Hematopoietic multipotent progenitor cell treated with erythropoietin and hydrocortisone succinate and interleukin-3 and kit ligand, for 4 days (in vitro differentiated cells): Measurements from ENCODE around the gene PLXND1.
"Not testable (repeated sequence)": the region's sequence is repeated elsewhere in the genome, so short reads cannot be mapped to it uniquely, and the experiment has no call there.

Experiments
- DNase-seq: peaks from one replicate; pipeline ENCODE4 v3.0.0-alpha.2; 2015

Gene PLXND1

DNA sequence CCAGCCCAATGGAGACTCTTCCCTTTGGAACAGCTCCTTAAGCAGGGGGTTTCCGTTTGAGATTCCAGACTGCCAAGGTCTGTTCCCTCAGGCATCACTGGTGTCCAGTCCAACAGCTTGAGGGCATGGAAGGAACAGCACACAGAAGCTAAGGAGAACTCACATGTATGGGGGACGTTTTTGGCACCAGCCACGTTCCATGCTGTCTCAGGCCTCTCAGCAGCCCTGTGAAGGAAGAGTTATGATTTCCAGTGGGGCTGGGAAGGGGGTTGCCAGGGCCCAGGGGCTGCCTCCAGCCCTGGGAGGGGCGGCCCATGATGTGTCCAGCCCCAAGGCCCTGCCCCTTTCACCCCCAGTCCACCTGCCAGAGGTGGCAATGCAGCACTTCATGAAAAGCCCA lies 85.5 kb downstream of the PLXND1 start:
- DNase-seq: no peak

GRCh38 chr3:129519896-129520715 lies 86.4 kb downstream of the PLXND1 start:
- no peak for DNase-seq

DNA sequence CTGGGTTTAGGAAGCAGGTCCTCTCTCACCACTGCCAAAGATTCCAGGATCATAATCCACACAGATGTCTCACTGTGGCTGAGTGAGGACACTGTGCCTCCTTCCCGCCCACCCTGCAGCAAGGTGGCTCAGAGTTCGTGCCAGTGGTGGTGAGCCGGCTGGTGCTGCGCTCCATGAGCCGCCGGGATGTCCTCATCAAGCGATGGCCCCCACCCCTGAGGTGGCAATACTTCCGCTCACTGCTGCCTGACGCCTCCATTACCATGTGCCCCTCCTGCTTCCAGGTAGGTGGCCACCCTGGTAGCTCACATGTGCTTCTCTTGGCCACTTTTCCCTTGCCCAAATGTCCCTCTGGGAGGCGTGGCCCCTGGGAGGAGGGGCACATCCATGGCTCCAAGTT lies 87.0 kb downstream of the PLXND1 start:
- DNase-seq: no peak

- no peak for DNase-seq
Measured at GRCh38 chr3:129518581-129518980, 87.9 kb downstream of the PLXND1 start.

- no peak for DNase-seq
Measured at GRCh38 chr3:129518038-129518561, 88.4 kb downstream of the PLXND1 start.

- DNase-seq: no peak
Measured at GRCh38 chr3:129517516-129517915, 89.0 kb downstream of the PLXND1 start.

DNA sequence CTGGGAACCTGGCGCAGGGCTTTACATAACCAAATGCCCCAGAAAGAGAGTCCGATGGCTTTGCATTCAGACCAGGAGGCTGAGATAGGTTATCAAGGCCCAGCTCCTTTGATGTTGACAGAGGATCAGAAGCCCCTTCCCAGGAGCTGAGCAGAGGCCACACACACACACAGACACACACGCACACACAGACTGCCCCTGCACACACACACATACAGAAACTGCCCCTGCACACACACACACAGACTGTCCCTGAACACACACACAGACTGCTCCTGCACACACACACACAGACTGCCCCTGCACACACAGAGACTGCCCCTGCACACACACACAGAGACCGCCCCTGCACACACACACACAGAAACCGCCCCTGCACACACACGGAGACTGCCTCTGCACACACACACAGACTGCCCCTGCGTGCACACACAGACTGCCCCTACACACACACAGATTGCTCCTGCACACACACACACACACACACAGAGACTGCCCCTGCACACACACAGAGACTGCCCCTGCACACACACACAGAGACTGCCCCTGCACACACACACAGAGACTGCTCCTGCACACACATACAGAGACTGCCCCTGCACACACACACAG lies 90.5 kb downstream of the PLXND1 start:
- DNase-seq: not testable (repeated sequence)

GRCh38 chr3:129515108-129515820 lies 91.2 kb downstream of the PLXND1 start:
- not testable (repeated sequence) for DNase-seq

DNA sequence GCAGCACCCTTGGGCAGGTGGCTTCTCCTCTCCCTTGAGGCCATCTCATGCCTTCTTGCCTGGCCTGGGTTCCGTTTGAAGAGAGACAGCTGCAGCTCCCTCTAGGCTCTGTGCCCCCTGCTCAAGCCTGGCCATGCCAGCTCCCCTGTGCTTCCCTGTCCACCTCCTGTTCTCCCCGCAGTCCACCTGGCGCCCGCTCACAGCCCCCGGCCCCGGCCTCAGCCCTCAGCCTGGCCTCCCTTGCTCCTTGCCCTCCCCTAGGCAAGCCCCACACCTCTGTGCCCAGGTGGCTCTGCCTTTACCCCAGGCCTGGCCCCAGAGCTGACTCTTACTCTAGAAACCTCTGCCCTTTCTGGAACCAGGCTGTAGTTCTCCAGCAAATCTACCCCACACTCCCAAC lies 91.9 kb downstream of the PLXND1 start:
- no peak for DNase-seq

GRCh38 chr3:129514110-129514509 lies 92.4 kb downstream of the PLXND1 start:
- no peak for DNase-seq

- no peak for DNase-seq
Measured at GRCh38 chr3:129513705-129514104, 92.8 kb downstream of the PLXND1 start.

DNA sequence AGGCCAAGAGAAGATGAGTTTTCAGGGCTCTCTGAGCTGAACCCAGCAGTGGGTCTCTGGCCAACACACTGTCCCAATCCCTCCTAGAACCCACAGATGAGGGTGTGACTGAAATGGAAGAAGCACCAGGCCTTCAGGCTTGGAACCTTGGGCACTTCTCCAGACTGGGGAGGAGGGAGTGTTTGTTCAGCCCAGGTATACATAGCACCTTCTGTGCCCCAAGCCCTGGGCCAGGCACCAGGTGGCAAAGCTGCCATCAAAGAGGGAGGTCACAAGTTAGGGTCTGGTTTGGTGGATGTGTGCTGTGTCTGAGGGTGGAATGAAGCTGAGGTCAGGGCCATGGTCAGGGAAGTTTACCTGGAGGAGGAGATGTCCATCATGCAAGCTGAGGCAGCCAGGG lies 93.9 kb downstream of the PLXND1 start:
- DNase-seq: no peak

GRCh38 chr3:129507181-129507831 lies 99.2 kb downstream of the PLXND1 start:
- no peak for DNase-seq

- DNase-seq: no peak
Measured at GRCh38 chr3:129506231-129506742, 100.2 kb downstream of the PLXND1 start.

GRCh38 chr3:129505341-129505740 lies 101.1 kb downstream of the PLXND1 start:
- no peak for DNase-seq
